ENCODE measurements around the gene CELSR1.
"Not testable (repeated sequence)": the region's sequence is repeated elsewhere in the genome, so short reads cannot be mapped to it uniquely, and the experiment has no call there.

Gene CELSR1

GRCh38 chr22:46518038-46518437 is 19.4 kb downstream of the CELSR1 start:
- H3K4me3 Mint-ChIP-seq, result no peak overlapping the region
- H3K27ac Mint-ChIP-seq, result no peak overlapping the region
- DNase-seq, result no peak
- peaks cover 2% of the 10 kb centered on the region for H3K27me3 Mint-ChIP-seq
- peaks cover 3% of the 10 kb centered on the region for H3K4me1 Mint-ChIP-seq (ENCODE audit: low read depth)
- no peaks in the 10 kb centered on the region for H3K9me3 Mint-ChIP-seq
- no peaks in the 10 kb centered on the region for H3K36me3 Mint-ChIP-seq (ENCODE audit: low read depth)

GRCh38 chr22:46517255-46517761 is 20.1 kb downstream of the CELSR1 start:
- no peak overlapping the region for H3K4me3 Mint-ChIP-seq
- no peaks in the 10 kb centered on the region for H3K36me3 Mint-ChIP-seq (ENCODE audit: low read depth)
- peaks cover 3% of the 10 kb centered on the region for H3K4me1 Mint-ChIP-seq (ENCODE audit: low read depth)
- no peak for DNase-seq
- no peak overlapping the region for H3K27ac Mint-ChIP-seq
- peaks cover 2% of the 10 kb centered on the region for H3K27me3 Mint-ChIP-seq
- H3K9me3 Mint-ChIP-seq, result no peaks in the 10 kb centered on the region

DNA sequence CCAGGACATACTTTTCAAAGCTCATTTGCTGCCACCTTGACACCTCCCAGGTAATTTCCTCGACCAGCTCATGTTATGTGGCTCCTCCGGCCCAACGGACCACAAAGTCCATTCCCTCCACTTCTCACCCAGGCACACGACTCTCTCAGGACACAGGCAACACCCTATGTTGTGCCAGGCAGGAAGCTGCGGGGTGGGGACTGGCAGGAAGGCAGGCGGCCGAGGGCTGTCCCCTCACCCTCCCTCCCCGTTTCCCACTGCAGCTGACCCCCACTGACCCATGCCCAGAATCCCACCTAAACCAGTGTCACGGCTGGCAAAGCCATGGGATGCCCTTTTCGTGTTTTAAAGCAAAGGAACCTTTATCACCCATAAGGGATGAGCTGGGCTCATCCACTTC is 20.8 kb downstream of the CELSR1 start:
- no peak overlapping the region for H3K4me3 Mint-ChIP-seq
- peaks cover 2% of the 10 kb centered on the region for H3K27me3 Mint-ChIP-seq
- H3K27ac Mint-ChIP-seq, result no peak overlapping the region
- no peaks in the 10 kb centered on the region for H3K36me3 Mint-ChIP-seq (ENCODE audit: low read depth)
- H3K4me1 Mint-ChIP-seq (ENCODE audit: low read depth), result peaks cover 3% of the 10 kb centered on the region
- no peak for DNase-seq
- H3K9me3 Mint-ChIP-seq, result no peaks in the 10 kb centered on the region

DNA sequence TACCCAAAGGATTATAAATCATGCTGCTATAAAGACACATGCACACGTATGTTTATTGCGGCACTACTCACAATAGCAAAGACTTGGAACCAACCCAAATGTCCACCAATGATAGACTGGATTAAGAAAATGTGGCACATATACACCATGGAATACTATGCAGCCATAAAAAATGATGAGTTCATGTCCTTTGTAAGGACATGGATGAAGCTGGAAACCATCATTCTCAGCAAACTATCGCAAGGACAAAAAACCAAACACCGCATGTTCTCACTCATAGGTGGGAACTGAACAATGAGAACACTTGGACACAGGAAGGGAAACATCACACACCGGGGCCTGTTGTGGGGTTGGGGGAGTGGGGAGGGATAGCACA is 21.3 kb downstream of the CELSR1 start:
- not testable (repeated sequence) for H3K4me1 Mint-ChIP-seq (ENCODE audit: low read depth); H3K9me3 Mint-ChIP-seq; H3K27ac Mint-ChIP-seq; H3K4me3 Mint-ChIP-seq; DNase-seq; H3K36me3 Mint-ChIP-seq (ENCODE audit: low read depth); H3K27me3 Mint-ChIP-seq

DNA sequence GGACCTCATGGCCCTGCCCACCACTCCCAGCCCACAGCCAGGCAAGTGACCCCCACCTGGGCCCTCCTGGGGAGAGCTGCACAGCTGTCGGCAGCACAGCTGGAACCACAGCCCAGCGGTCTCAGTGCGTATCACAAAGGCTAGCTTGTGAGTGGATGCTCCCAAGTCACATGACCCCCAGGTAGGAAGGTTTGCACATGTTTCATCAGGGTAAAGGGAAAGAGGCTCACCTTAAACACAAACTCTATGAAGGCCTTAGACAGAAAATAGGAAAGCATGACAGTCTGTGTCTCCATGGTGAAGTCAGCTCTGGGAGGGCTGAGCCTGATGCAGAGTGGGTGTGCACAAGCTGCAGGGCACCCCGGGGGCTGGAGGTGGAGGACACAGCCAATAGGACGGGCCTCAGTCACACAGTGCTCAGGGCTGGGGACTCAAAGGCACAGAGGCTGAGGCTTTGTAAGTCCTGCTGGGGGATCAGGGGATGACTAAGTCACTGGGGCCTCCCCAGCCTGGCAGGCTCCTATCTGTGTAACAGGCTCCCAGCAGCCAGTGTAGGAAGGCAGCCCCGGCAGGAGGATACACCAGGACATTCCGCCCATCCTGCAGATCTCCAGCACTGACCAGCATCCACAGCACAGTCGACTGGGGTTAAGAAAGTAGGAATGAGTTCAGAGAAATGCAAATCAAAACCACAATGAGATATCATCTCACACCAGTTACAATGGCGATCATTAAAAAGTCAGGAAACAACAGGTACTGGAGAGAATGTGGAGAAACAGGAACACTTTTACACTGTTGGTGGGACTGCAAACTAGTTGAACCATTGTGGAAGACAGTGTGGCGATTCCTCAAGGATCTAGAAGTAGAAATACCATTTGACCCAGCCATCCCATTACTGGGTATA is 22.0 kb downstream of the CELSR1 start:
- Mint-ChIP-seq H3K27ac (no peak overlapping the region), H3K4me1 (ENCODE audit: low read depth) (peaks cover 3% of the 10 kb centered on the region), H3K36me3 (ENCODE audit: low read depth) (no peaks in the 10 kb centered on the region), H3K9me3 (no peaks in the 10 kb centered on the region), H3K27me3 (peaks cover 2% of the 10 kb centered on the region), H3K4me3 (no peak overlapping the region)
- DNase-seq, result no peak

DNA sequence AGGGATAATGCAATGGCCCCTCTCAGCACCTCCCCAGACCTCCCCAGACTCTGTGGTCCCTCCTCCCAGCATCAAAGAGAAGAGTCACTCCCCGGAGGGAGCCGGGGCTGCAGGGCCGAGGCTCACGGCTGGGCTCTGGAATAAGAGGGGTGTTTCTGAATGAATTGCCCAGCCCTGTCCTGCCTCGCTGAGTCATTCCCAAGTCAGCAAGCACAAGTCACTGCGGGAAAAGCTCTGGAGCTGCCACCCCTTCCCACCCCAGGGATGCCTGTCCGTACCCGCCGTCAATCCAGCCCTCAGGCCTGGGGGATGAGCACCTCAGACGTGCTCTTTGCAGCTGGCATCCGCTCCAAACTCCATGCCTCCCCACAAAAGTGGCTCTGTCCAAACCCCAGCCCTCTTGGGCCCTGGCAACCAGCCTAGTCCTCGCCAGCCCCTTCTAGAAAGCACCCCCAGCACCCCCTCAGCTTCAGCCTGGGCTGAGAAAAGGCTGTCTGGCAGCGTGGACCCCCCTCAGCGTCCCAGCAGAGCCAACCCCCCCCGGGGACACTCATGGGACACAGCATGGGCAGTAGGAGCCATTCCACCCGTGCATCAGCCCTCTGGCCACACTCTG is 22.7 kb downstream of the CELSR1 start:
- H3K27me3 Mint-ChIP-seq, result peaks cover 2% of the 10 kb centered on the region
- no peak for DNase-seq
- no peaks in the 10 kb centered on the region for H3K9me3 Mint-ChIP-seq
- H3K36me3 Mint-ChIP-seq (ENCODE audit: low read depth), result no peaks in the 10 kb centered on the region
- no peak overlapping the region for H3K4me3 Mint-ChIP-seq
- H3K4me1 Mint-ChIP-seq (ENCODE audit: low read depth), result peaks cover 3% of the 10 kb centered on the region
- H3K27ac Mint-ChIP-seq, result no peak overlapping the region

DNA sequence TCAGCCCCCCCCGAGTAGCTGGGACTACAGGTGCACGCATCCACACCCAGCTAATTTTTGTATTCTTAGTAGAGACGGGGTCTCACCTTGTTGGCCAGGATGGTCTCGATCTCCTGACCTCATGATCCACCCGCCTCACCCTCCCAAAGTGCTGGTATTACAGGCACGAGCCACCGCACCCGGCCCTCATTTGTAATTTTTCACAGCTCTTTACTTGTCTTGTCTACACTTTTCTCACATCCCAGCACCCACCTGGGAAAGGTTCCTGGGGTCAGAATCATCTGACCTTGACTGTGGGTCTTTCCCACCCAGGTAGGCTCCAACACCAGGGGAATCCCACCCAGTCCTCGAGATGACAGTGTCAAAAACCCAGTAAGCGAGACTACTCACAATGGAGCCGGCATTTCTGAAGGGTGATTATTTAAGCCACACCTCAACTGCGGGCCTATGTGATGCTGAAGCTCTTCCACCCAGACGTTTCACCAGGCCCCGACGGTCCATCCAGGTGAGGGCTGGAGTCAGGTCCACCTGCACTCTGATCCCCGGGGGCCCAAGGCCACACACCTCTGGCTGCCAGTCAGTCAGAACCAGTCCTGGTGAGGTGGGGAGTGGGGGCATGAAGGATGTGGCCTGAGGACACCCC is 23.4 kb downstream of the CELSR1 start:
- Mint-ChIP-seq H3K27me3 (peaks cover 4% of the 10 kb centered on the region), H3K4me1 (ENCODE audit: low read depth) (peaks cover 3% of the 10 kb centered on the region), H3K36me3 (ENCODE audit: low read depth) (no peaks in the 10 kb centered on the region), H3K27ac (no peak overlapping the region), H3K4me3 (no peak overlapping the region), H3K9me3 (no peaks in the 10 kb centered on the region)
- DNase-seq, result no peak

DNA sequence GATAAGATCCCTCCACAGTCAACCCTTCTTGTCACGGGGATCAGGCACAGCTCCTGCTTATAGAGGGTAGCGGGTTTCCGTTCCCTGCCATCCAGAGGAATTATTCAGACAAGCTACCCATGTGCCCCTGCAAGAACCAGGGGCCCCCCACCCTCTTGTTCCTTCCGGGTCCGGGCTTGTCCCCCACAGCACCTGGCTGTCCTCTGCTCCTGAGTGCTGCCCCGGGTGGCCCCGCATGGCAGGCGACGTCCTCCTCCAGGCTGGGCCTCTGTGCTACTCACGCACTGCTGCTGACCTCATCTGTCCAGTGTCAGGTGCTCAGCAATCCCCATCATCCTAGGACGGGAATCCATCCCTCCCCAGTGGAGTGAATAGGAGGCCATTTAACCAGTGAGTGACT is 24.7 kb downstream of the CELSR1 start:
- no peaks in the 10 kb centered on the region for H3K36me3 Mint-ChIP-seq (ENCODE audit: low read depth)
- peaks cover 3% of the 10 kb centered on the region for H3K4me1 Mint-ChIP-seq (ENCODE audit: low read depth)
- DNase-seq, result no peak
- H3K27me3 Mint-ChIP-seq, result peaks cover 3% of the 10 kb centered on the region
- H3K4me3 Mint-ChIP-seq, result no peak overlapping the region
- no peak overlapping the region for H3K27ac Mint-ChIP-seq
- H3K9me3 Mint-ChIP-seq, result no peaks in the 10 kb centered on the region

GRCh38 chr22:46512039-46512370 is 25.4 kb downstream of the CELSR1 start:
- Mint-ChIP-seq H3K27ac (no peak overlapping the region), H3K4me3 (no peak overlapping the region), H3K9me3 (no peaks in the 10 kb centered on the region), H3K36me3 (ENCODE audit: low read depth) (no peaks in the 10 kb centered on the region), H3K4me1 (ENCODE audit: low read depth) (no peaks in the 10 kb centered on the region), H3K27me3 (peaks cover 3% of the 10 kb centered on the region)
- no peak for DNase-seq

- no peaks in the 10 kb centered on the region for H3K4me1 Mint-ChIP-seq (ENCODE audit: low read depth)
- no peak overlapping the region for H3K27ac Mint-ChIP-seq
- peaks cover 3% of the 10 kb centered on the region for H3K27me3 Mint-ChIP-seq
- no peaks in the 10 kb centered on the region for H3K36me3 Mint-ChIP-seq (ENCODE audit: low read depth)
- no peaks in the 10 kb centered on the region for H3K9me3 Mint-ChIP-seq
- H3K4me3 Mint-ChIP-seq, result no peak overlapping the region
- DNase-seq, result no peak
These were observed 26.0 kb downstream of the CELSR1 start for GRCh38 chr22:46511151-46512038.

- H3K4me3 Mint-ChIP-seq, result no peak overlapping the region
- H3K9me3 Mint-ChIP-seq, result no peaks in the 10 kb centered on the region
These were observed 27.9 kb downstream of the CELSR1 start for GRCh38 chr22:46509416-46510089.

DNA sequence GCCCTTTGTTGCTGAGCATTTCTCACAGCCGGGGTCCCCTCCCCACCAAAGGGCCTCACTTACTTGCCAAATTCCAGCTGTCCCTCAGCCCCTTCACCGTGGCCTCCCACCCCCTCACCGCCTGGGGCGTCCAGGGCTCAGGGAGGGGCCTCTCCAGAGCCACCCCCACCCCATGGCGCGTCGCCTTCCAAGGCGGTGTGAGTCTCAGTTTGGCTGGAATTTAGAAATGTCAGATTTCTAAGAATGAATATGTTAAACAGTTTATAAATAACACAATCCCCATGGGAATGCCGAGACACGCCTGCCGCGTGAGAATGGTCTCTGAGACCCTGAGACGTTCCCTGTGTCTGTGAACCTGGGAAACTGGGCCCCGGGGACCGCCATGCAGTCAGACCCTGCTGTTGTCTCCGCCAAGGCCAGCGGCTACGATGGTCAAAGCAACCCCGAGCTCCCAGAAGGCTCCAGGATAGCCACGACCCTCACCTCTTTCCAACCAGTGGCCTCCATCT is 28.9 kb downstream of the CELSR1 start:
- DNase-seq, result no peak
- Mint-ChIP-seq H3K4me1 (ENCODE audit: low read depth) (no peaks in the 10 kb centered on the region), H3K9me3 (no peaks in the 10 kb centered on the region), H3K27ac (no peak overlapping the region), H3K36me3 (ENCODE audit: low read depth) (no peaks in the 10 kb centered on the region), H3K4me3 (no peak overlapping the region), H3K27me3 (peaks cover 3% of the 10 kb centered on the region)

More at GRCh38 chr22:46509416-46510089, 27.9 kb downstream of the CELSR1 start:
- no peak for DNase-seq
- Mint-ChIP-seq H3K36me3 (ENCODE audit: low read depth) (no peaks in the 10 kb centered on the region), H3K27me3 (peaks cover 3% of the 10 kb centered on the region), H3K4me1 (ENCODE audit: low read depth) (no peaks in the 10 kb centered on the region), H3K27ac (no peak overlapping the region)

- Mint-ChIP-seq H3K4me1 (ENCODE audit: low read depth) (no peaks in the 10 kb centered on the region), H3K27ac (no peak overlapping the region), H3K27me3 (peaks cover 3% of the 10 kb centered on the region), H3K9me3 (no peaks in the 10 kb centered on the region), H3K36me3 (ENCODE audit: low read depth) (no peaks in the 10 kb centered on the region), H3K4me3 (no peak overlapping the region)
- DNase-seq, result no peak
These were observed 29.7 kb downstream of the CELSR1 start for GRCh38 chr22:46507451-46508425.
